Neutrophil (primary cell): ENCODE measurements around the gene ZNF189.

Experiments
- H3K27ac ChIP-seq: fragments of 200-600 bp; sonication (generic); 2 replicates; pipeline ENCODE4 v1.5.1; 2016; ENCODE audit warnings: mild to moderate bottlenecking, moderate library complexity
- H3K27me3 ChIP-seq: fragments of 200-600 bp; sonication (generic); 2 replicates; pipeline ENCODE4 v1.6.0; 2016; ENCODE audit warnings: mild to moderate bottlenecking
- H3K36me3 ChIP-seq: fragments of 200-600 bp; sonication (generic); 2 replicates; pipeline ENCODE4 v1.5.1; 2017
- H3K4me1 ChIP-seq, 2 experiments: fragments of 200-600 bp in 1 of 2; sonication (generic) in 1 of 2; 1 replicate in 1 of 2; 2 replicates in 1 of 2; pipeline versions ENCODE4 v1.5.1 to v1.6.1; 2013 to 2016; ENCODE audit warnings: low read depth in 1 of 2, low read length in 1 of 2, mild to moderate bottlenecking in 1 of 2, moderate library complexity in 1 of 2; ENCODE audit not compliant: control insufficient read depth in 1 of 2, insufficient read depth in 1 of 2
- H3K4me3 ChIP-seq, 2 experiments: fragments of 200-600 bp in 1 of 2; sonication (generic) in 1 of 2; 1 replicate in 1 of 2; 2 replicates in 1 of 2; pipeline ENCODE4 v1.5.1; 2013 to 2016; ENCODE audit warnings: low read depth in 1 of 2, low read length in 1 of 2, mild to moderate bottlenecking in 1 of 2, moderate library complexity in 1 of 2
- H3K9me3 ChIP-seq: fragments of 200-600 bp; sonication (generic); 2 replicates; pipeline ENCODE4 v1.5.1; 2016
- CTCF ChIP-seq: fragments of 200-600 bp; sonication (generic); IDR thresholded peaks from 2 replicates; pipeline ENCODE4 v1.5.1; 2016; ENCODE audit warnings: antibody characterized with exemption

ZNF189 gene

GRCh38 chr9:101451498-101451897 is 52.8 kb downstream of the ZNF189 start:
- Histone ChIP-seq H3K4me3 (no peak overlapping the region), H3K9me3 (no peaks in the 10 kb centered on the region), H3K27ac (no peak overlapping the region), H3K27me3 (peaks cover 36% of the 10 kb centered on the region), H3K36me3 (no peaks in the 10 kb centered on the region), H3K4me1 (peaks cover 0 to 11% of the 10 kb centered on the region in 2 experiments)
- TF ChIP-seq CTCF = no peak

DNA sequence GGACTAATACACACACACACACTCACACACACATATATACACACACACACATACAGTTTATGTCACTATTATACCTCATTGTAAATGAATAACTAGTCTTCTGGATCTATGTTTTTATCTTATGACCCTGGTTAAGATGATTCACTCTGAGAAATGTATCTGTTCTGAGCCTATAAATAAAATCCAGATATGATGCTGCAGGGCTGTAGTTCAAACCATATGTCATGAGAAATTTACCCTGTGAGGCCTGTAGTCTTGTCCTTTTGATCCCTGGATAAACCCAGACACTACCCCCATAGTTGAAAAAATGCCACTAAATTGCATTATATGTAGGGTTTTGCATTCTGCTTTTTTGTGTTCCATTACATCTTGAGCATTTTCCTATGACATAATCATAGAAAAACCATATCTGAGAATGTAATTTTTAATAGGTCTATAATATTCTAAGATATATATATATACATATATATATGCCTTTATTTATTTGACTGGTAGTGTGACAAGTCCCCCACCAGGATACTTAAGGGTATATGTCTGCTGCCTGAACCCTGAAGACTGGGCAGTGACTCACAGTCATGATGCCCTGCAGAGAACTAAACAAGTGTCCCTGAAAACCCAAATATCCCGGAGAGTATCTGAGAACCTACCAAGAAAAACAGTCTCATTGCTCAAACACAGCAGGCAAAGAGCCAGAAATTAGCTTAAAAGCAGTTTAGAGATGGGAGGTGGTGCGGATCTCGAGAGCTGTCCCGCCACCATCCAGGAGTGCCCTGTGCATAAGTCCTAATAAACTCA is 55.3 kb downstream of the ZNF189 start:
- H3K4me1 ChIP-seq = peaks cover 0 to 7% of the 10 kb centered on the region in 2 experiments

GRCh38 chr9:101455656-101456240 is 57.1 kb downstream of the ZNF189 start:
- no peaks in the 10 kb centered on the region for H3K9me3 ChIP-seq
- no peak overlapping the region for H3K4me3 ChIP-seq
- no peaks in the 10 kb centered on the region for H3K4me1 ChIP-seq
- peaks cover 18% of the 10 kb centered on the region for H3K27me3 ChIP-seq
- no peaks in the 10 kb centered on the region for H3K36me3 ChIP-seq
- H3K27ac ChIP-seq = no peak overlapping the region
- no peak for TF ChIP-seq CTCF

More for the DNA sequence above, 55.3 kb downstream of the ZNF189 start:
- Histone ChIP-seq H3K9me3 (no peaks in the 10 kb centered on the region), H3K4me3 (no peak overlapping the region), H3K27me3 (peaks cover 36% of the 10 kb centered on the region), H3K27ac (no peak overlapping the region), H3K36me3 (no peaks in the 10 kb centered on the region)
- no peak for TF ChIP-seq CTCF

DNA sequence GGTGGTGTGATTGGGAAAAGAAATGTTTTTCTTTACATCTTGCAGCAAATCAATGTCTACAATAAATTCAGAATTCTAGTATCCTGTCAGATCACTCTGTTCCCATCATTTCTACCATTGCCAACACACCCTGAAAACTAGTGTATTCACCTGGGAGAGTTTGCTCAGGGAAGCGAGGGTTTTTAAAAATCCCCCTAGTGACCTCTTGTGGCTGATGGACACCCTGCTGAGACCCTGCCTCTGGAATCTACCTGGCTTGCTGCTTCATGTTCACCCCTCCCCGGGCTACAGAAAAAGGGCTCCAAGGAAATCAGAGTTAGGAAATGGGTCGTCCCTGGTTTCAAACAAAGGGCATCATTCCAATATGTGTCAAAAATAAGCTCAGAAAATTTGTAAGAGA is 58.4 kb downstream of the ZNF189 start:
- no peak overlapping the region for H3K27ac ChIP-seq
- peaks cover 16% of the 10 kb centered on the region for H3K27me3 ChIP-seq
- no peak for TF ChIP-seq CTCF
- H3K4me3 ChIP-seq = no peak overlapping the region
- H3K36me3 ChIP-seq = no peaks in the 10 kb centered on the region
- H3K4me1 ChIP-seq = no peaks in the 10 kb centered on the region
- no peaks in the 10 kb centered on the region for H3K9me3 ChIP-seq

- Histone ChIP-seq H3K4me1 (no peaks in the 10 kb centered on the region), H3K27ac (no peak overlapping the region), H3K36me3 (no peaks in the 10 kb centered on the region), H3K9me3 (no peaks in the 10 kb centered on the region), H3K27me3 (peaks cover 28% of the 10 kb centered on the region), H3K4me3 (no peak overlapping the region)
- no peak for TF ChIP-seq CTCF
Measured at GRCh38 chr9:101458963-101459631, 60.4 kb downstream of the ZNF189 start.
